Coronary artery (tissue), 2 donors: ENCODE results near the gene TEX2.
A peak's percentile ranks its signal among the peaks of the same experiment; 100 is the strongest.

ENCODE experiments used
- DNase-seq: peaks from one replicate; pipeline ENCODE4 v3.0.0-alpha.2; 2017; ENCODE audit warnings: low spot score
- H3K27ac ChIP-seq, 2 donors: fragments of 200-600 bp; sonication (generic); one replicate each; pipeline ENCODE4 v1.5.1; 2016 to 2019
- H3K4me3 ChIP-seq: fragments of 200-600 bp; sonication (generic); 2 replicates; pipeline ENCODE4 v1.5.1; 2016; ENCODE audit warnings: mild to moderate bottlenecking, moderate library complexity
- CTCF ChIP-seq: fragments of 200-600 bp; sonication (generic); IDR thresholded peaks from one replicate; pipeline ENCODE4 v1.5.1; 2019; ENCODE audit warnings: antibody characterized with exemption

Gene TEX2

GRCh38 chr17:64148017-64148631 lies 114.9 kb downstream of the TEX2 start:
- no peak overlapping the region for H3K4me3 ChIP-seq
- no peak for DNase-seq
- TF ChIP-seq CTCF: no peak
- peak overlapping the region; percentile 21 to 100 for H3K27ac ChIP-seq

- H3K27ac ChIP-seq: peak overlapping the region; percentile 85 to 100
- no peak for TF ChIP-seq CTCF
- DNase-seq: no peak
- H3K4me3 ChIP-seq: peak overlapping the region; percentile 98
Observed at GRCh38 chr17:64147110-64148016, 115.7 kb downstream of the TEX2 start.

- H3K4me3 ChIP-seq: peak overlapping the region; percentile 98
- peak overlapping the region; percentile 85 to 100 for H3K27ac ChIP-seq
- DNase-seq: peak; percentile 85
- no peak for TF ChIP-seq CTCF
Observed at GRCh38 chr17:64146418-64147109, 116.5 kb downstream of the TEX2 start.

- H3K27ac ChIP-seq: peak overlapping the region; percentile 85 to 100
- TF ChIP-seq CTCF: no peak
Observed at GRCh38 chr17:64145751-64146417, 117.2 kb downstream of the TEX2 start.

GRCh38 chr17:64145375-64145750 lies 117.7 kb downstream of the TEX2 start:
- no peak for TF ChIP-seq CTCF
- H3K4me3 ChIP-seq: peak overlapping the region; percentile 98

More at GRCh38 chr17:64145751-64146417, 117.2 kb downstream of the TEX2 start:
- DNase-seq: peak; percentile 98
- peak overlapping the region; percentile 98 for H3K4me3 ChIP-seq

GRCh38 chr17:64139542-64139941 lies 123.5 kb downstream of the TEX2 start:
- H3K4me3 ChIP-seq: no peak overlapping the region
- no peak for DNase-seq
- H3K27ac ChIP-seq: no peak overlapping the region
- no peak for TF ChIP-seq CTCF

More at GRCh38 chr17:64145375-64145750, 117.7 kb downstream of the TEX2 start:
- DNase-seq: no peak
- peak overlapping the region; percentile 85 to 100 for H3K27ac ChIP-seq
